BLaER1 (cell line): ENCODE measurements around the gene ALDH1L2.
"Not testable (repeated sequence)": the region's sequence is repeated elsewhere in the genome, so short reads cannot be mapped to it uniquely, and the experiment has no call there.

ENCODE experiments used
- H3K27ac ChIP-seq: shearing (Covaris generic); formaldehyde crosslinking; 2 replicates; pipeline ENCODE4 v1.8.1; 2022
- H3K27me3 ChIP-seq: shearing (Covaris generic); formaldehyde crosslinking; 2 replicates; pipeline ENCODE4 v1.8.1; 2022
- H3K36me3 ChIP-seq: shearing (Covaris generic); formaldehyde crosslinking; 2 replicates; pipeline ENCODE4 v1.8.1; 2022
- H3K4me1 ChIP-seq: shearing (Covaris generic); formaldehyde crosslinking; 2 replicates; pipeline ENCODE4 v1.8.1; 2022
- H3K4me2 ChIP-seq: shearing (Covaris generic); formaldehyde crosslinking; 2 replicates; pipeline ENCODE4 v1.8.1; 2022
- H3K4me3 ChIP-seq: shearing (Covaris generic); formaldehyde crosslinking; 2 replicates; pipeline ENCODE4 v1.8.1; 2022
- H3K9ac ChIP-seq: shearing (Covaris generic); formaldehyde crosslinking; 2 replicates; pipeline ENCODE4 v1.8.1; 2022
- H3K9me3 ChIP-seq: shearing (Covaris generic); formaldehyde crosslinking; 2 replicates; pipeline ENCODE4 v1.8.1; 2022
- H4K20me1 ChIP-seq: shearing (Covaris generic); formaldehyde crosslinking; 2 replicates; pipeline ENCODE4 v1.8.1; 2022
- Cebpa-rat ChIP-seq: shearing (Covaris generic); IDR thresholded peaks from 2 replicates; pipeline ENCODE4 v1.8.1; 2022

The ALDH1L2 gene

GRCh38 chr12:104991565-104992128 lies 92.6 kb downstream of the ALDH1L2 start:
- Histone ChIP-seq H3K9me3 (no peaks in the 10 kb centered on the region; the same call in 1 of the 2 replicates), H3K27ac (no peak overlapping the region), H3K4me3 (no peak overlapping the region), H3K9ac (no peak overlapping the region), H3K4me1 (peaks cover 16% of the 10 kb centered on the region), H3K4me2 (no peak overlapping the region), H3K36me3 (peaks cover 79% of the 10 kb centered on the region), H3K27me3 (no peaks in the 10 kb centered on the region), H4K20me1 (no peaks in the 10 kb centered on the region)
- no peak for TF ChIP-seq Cebpa-rat

- H3K4me3 ChIP-seq: no peak overlapping the region
- H3K36me3 ChIP-seq: peaks cover 72% of the 10 kb centered on the region
- H3K4me1 ChIP-seq: peaks cover 17% of the 10 kb centered on the region
- no peak overlapping the region for H3K27ac ChIP-seq
- H3K27me3 ChIP-seq: no peaks in the 10 kb centered on the region
- no peak overlapping the region for H3K4me2 ChIP-seq
- no peaks in the 10 kb centered on the region; the same call in 1 of the 2 replicates for H3K9me3 ChIP-seq
- no peak overlapping the region for H3K9ac ChIP-seq
- H4K20me1 ChIP-seq: no peaks in the 10 kb centered on the region
- TF ChIP-seq Cebpa-rat: no peak
Measured at GRCh38 chr12:104990950-104991349, 93.3 kb downstream of the ALDH1L2 start.

DNA sequence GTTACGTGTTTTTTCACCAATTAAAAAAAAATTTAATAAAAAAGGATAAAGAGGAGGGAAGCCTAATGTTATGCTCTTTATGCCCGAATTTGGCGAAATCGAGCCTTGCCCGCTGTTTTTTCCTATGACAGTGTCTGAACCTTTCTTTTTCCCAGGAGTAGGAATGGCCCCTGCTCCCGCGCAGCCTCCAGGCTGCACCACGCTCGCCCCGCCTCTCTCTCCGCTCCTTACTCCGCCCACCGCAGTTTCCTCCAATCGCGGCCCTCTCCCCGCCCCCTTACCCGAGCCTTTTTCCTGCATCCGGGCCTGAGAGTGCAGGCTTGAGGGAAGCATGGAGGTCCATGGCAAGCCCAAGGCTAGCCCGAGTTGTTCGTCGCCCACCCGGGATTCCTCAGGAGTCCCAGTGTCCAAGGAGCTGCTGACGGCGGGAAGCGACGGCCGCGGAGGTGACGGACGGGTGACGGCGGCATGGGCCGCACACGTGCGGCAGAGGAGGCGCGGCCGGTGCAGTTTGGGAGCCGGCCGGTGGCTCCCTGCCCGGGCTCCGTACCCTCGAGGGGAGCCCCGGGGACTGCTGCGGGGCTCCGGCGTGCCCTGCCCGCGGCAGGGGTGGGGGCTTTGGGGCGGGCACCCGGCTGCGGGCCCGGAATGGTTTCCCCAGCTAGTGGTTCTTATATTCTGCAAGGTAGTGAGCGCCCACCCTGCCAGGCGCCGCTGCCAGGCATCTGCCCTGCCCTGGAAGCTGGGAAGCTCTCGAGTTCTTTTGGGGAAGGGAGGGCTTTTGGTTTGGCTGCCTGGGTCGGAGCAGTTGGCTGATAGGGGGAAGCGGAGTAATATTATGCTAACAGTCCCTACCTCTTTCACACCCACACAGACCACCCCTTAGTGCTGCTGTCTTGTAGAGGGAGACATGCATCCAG lies 98.0 kb downstream of the ALDH1L2 start, which contains the start of gene NOPCHAP1:
Gene NOPCHAP1 (plus strand): TSS at position 295 of the 920 bp plus-strand sequence. CDS start 37 bp downstream, at position 332.
- Histone ChIP-seq H3K4me1 (peaks cover 23% of the 10 kb centered on the region), H3K9me3 (no peaks in the 10 kb centered on the region; the same call in 1 of the 2 replicates), H3K4me3 (peak within 1 kb of the TSS; percentile 84), H3K9ac (peak within 1 kb of the TSS; percentile 83), H3K4me2 (peak within 1 kb of the TSS; percentile 92), H3K27ac (peak within 1 kb of the TSS; percentile 65), H4K20me1 (no peaks in the 10 kb centered on the region), H3K36me3 (peaks cover 26% of the 10 kb centered on the region), H3K27me3 (no peaks in the 10 kb centered on the region)
- TF ChIP-seq Cebpa-rat: no peak

DNA sequence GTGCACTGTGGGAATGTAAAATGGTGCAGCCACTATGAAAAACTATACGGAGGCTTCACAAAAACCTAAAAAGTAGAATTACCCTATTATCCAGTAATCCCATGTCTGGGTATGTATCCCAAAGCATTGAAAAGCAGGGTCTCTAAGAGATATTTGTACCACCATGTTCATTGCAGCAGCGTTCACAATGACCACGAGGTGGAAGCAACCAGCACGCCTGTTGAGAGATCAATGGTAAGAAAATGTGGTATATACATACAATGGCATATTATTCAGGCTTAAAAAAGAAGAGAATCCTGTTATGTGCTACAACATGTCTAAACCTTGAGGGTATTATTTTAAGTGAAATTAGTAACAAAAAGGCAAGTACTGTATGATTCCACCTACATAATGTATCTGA lies 99.1 kb downstream of the ALDH1L2 start:
- no peak overlapping the region for H3K27ac ChIP-seq
- TF ChIP-seq Cebpa-rat: no peak
- no peaks in the 10 kb centered on the region for H4K20me1 ChIP-seq
- no peaks in the 10 kb centered on the region; the same call in 1 of the 2 replicates for H3K9me3 ChIP-seq
- no peak overlapping the region for H3K4me3 ChIP-seq
- H3K9ac ChIP-seq: no peak overlapping the region
- H3K36me3 ChIP-seq: peaks cover 15% of the 10 kb centered on the region
- H3K4me2 ChIP-seq: no peak overlapping the region; the same call in 1 of the 2 replicates
- H3K4me1 ChIP-seq: peaks cover 23% of the 10 kb centered on the region
- no peaks in the 10 kb centered on the region for H3K27me3 ChIP-seq

DNA sequence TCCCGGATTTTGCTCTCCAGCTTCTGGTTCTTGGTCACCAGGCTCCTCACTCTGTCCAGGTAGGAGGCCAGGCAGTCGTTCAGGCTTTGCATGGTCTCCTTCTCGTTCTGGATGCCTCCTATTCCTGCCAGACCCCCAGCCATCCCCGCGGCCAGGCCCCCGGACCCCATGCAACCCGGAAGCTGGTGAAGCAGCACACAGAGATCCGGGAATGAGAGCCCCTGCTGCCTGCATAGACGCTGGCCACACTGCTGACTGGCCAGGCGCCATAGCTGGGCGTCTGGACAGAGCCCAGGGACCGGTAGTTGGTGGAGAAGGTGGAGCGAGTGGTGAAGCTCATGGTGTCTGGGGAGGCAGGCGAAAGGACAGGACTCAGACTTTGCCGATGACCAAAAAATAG lies 106.6 kb downstream of the ALDH1L2 start:
- not testable (repeated sequence) for H3K36me3 ChIP-seq, H3K27me3 ChIP-seq, H3K4me1 ChIP-seq, H3K27ac ChIP-seq, H3K4me3 ChIP-seq, H3K9ac ChIP-seq, H4K20me1 ChIP-seq, H3K9me3 ChIP-seq, H3K4me2 ChIP-seq

DNA sequence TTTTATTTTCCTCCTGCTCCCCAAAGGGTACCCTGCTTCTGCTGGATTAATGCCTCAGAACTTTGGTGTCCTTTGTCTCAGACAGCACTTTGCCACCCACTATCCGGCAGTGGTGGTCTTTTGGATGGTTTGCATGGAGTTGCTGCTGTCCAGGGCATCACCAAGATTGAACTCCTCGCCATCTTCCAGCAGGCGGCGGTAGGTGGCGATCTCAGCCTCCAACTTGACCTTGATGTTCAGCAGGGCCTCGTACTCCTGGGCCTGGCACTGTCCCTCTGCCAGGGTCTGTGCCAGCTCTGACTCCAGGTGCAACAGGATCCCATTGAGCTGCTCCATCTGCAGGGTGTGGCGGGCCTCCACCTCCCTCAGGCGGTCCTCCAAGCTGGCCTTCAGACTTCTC lies 107.6 kb downstream of the ALDH1L2 start:
- Histone ChIP-seq H3K4me1 (no peaks in the 10 kb centered on the region), H3K9me3 (no peaks in the 10 kb centered on the region), H4K20me1 (no peaks in the 10 kb centered on the region), H3K4me3 (no peak overlapping the region), H3K36me3 (no peaks in the 10 kb centered on the region), H3K27ac (no peak overlapping the region), H3K4me2 (no peak overlapping the region), H3K9ac (no peak overlapping the region), H3K27me3 (no peaks in the 10 kb centered on the region)
- TF ChIP-seq Cebpa-rat: no peak

- H3K27ac ChIP-seq: no peak overlapping the region
- TF ChIP-seq Cebpa-rat: no peak
- no peak overlapping the region for H3K9ac ChIP-seq
- no peak overlapping the region for H3K4me3 ChIP-seq
- H3K4me2 ChIP-seq: no peak overlapping the region
- no peaks in the 10 kb centered on the region for H3K4me1 ChIP-seq
- no peaks in the 10 kb centered on the region for H3K27me3 ChIP-seq
- H4K20me1 ChIP-seq: no peaks in the 10 kb centered on the region
- H3K36me3 ChIP-seq: no peaks in the 10 kb centered on the region
- no peaks in the 10 kb centered on the region for H3K9me3 ChIP-seq
Measured at GRCh38 chr12:104975587-104976343, 108.5 kb downstream of the ALDH1L2 start.

- TF ChIP-seq Cebpa-rat: no peak
- no peaks in the 10 kb centered on the region for H3K36me3 ChIP-seq
- no peak overlapping the region for H3K27ac ChIP-seq
- no peaks in the 10 kb centered on the region for H3K9me3 ChIP-seq
- no peak overlapping the region for H3K4me3 ChIP-seq
- H3K27me3 ChIP-seq: no peaks in the 10 kb centered on the region
- H3K9ac ChIP-seq: no peak overlapping the region
- H3K4me1 ChIP-seq: no peaks in the 10 kb centered on the region
- no peaks in the 10 kb centered on the region for H4K20me1 ChIP-seq
- no peak overlapping the region for H3K4me2 ChIP-seq
Measured at GRCh38 chr12:104974626-104975290, 109.5 kb downstream of the ALDH1L2 start.

DNA sequence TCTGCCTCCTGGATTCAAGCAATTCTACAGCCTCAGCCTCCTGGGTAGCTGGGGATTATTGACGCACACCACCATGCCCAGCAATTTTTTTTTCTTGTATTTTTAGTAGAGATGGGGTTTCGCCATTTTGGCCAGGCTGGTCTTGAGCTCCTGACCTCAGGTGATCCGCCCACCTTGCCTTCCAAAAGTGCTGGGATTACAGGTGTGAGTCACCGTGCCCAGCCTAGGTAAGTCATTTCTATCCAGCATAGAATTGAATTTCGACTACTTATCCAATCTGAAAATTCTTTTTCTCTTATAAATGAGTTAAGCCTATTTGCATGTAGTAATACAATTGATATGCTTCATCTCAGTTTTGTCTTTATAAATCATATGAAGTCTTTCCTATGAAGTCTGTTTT lies 111.0 kb downstream of the ALDH1L2 start:
- no peaks in the 10 kb centered on the region for H3K36me3 ChIP-seq
- TF ChIP-seq Cebpa-rat: no peak
- H4K20me1 ChIP-seq: no peaks in the 10 kb centered on the region
- H3K4me2 ChIP-seq: no peak overlapping the region
- H3K27me3 ChIP-seq: no peaks in the 10 kb centered on the region
- no peaks in the 10 kb centered on the region for H3K9me3 ChIP-seq
- no peak overlapping the region for H3K4me3 ChIP-seq
- H3K9ac ChIP-seq: no peak overlapping the region
- H3K4me1 ChIP-seq: no peaks in the 10 kb centered on the region
- H3K27ac ChIP-seq: no peak overlapping the region
